Activated T-helper 1 cell treated with anti-CD3 and anti-CD28 coated beads, Interleukin-12 subunit alpha, Interleukin-12 subunit beta, Interleukin-2, Interleukin-4 antibody, amounts not matched to agents 30 ng/mL and 10 ng/mL and 1 ng/mL, durations not matched to agents 14 hours and 24 hours and 36 hours (primary cell): Measurements from ENCODE around the gene MAGEB16. TPM values are rescaled to one million over a fixed set of nuclear protein-coding genes. Genes with fewer than 3 reads are reported as not detected.

Experiments
- total RNA-seq: library from RNA; stranded (reverse); gene quantifications from 2 replicates; pipeline ENCODE4 v1.2.3, GENCODE V29; 2022

Gene MAGEB16
- total RNA-seq, 1 donor from 2014 or later: not detected

Other genes with a start within 250 kb of the MAGEB16 start
- gene CFAP47, start 121.4 kb downstream of the MAGEB16 start, total RNA-seq: not detected in 2 replicates